ENCODE data around the gene DNAH6.

The DNAH6 gene

DNA sequence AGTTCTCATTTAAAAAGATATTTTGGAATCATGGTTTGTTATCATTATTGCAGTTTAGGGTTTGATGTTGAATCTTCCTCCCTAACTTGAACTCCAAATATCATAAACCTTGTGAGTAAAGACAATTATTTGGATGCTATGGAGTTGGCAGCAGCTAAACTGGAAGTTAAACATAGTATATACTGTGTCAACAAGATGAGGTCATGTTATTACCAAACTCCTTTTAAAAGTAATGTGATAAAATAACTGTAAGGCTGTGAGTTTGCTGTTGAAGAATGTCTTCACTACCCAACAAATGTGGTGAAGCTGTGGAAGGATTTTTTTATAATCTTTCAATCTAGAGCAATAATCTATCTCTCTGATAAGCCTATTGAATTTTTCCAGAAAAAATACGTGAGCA, 16.0 kb downstream of the DNAH6 start:
- TF ChIP-seq, protein P1, sequence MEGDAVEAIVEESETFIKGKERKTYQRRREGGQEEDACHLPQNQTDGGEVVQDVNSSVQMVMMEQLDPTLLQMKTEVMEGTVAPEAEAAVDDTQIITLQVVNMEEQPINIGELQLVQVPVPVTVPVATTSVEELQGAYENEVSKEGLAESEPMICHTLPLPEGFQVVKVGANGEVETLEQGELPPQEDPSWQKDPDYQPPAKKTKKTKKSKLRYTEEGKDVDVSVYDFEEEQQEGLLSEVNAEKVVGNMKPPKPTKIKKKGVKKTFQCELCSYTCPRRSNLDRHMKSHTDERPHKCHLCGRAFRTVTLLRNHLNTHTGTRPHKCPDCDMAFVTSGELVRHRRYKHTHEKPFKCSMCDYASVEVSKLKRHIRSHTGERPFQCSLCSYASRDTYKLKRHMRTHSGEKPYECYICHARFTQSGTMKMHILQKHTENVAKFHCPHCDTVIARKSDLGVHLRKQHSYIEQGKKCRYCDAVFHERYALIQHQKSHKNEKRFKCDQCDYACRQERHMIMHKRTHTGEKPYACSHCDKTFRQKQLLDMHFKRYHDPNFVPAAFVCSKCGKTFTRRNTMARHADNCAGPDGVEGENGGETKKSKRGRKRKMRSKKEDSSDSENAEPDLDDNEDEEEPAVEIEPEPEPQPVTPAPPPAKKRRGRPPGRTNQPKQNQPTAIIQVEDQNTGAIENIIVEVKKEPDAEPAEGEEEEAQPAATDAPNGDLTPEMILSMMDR (IDR thresholded peaks at IDR 0.05; ENCODE audit: low read depth, low read length, missing control alignments) = no peak
- no peak for DNase-seq (ENCODE audit: extremely low read depth, low read depth)
- H3K4me3 ChIP-seq (replicated peaks; ENCODE audit: low read depth, low read length) = no peak overlapping the region

- TF ChIP-seq, protein P1 (IDR thresholded peaks at IDR 0.05; ENCODE audit: low read depth, low read length, missing control alignments) = no peak
- H3K4me3 ChIP-seq (replicated peaks; ENCODE audit: low read depth, low read length) = no peak overlapping the region
- DNase-seq (ENCODE audit: extremely low read depth, low read depth) = no peak
Observed at GRCh38 chr2:84534225-84534624, 17.9 kb downstream of the DNAH6 start.

- DNase-seq (ENCODE audit: extremely low read depth, low read depth) = no peak
- TF ChIP-seq, protein P1 (IDR thresholded peaks at IDR 0.05; ENCODE audit: low read depth, low read length, missing control alignments) = no peak
- H3K4me3 ChIP-seq (replicated peaks; ENCODE audit: low read depth, low read length) = no peak overlapping the region
Observed at GRCh38 chr2:84537251-84537650, 21.0 kb downstream of the DNAH6 start.

- DNase-seq (ENCODE audit: extremely low read depth, low read depth) = no peak
- TF ChIP-seq, protein P1 (IDR thresholded peaks at IDR 0.05; ENCODE audit: low read depth, low read length, missing control alignments) = no peak
- no peak overlapping the region for H3K4me3 ChIP-seq (replicated peaks; ENCODE audit: low read depth, low read length)
Observed at GRCh38 chr2:84539729-84540128, 23.4 kb downstream of the DNAH6 start.

DNA sequence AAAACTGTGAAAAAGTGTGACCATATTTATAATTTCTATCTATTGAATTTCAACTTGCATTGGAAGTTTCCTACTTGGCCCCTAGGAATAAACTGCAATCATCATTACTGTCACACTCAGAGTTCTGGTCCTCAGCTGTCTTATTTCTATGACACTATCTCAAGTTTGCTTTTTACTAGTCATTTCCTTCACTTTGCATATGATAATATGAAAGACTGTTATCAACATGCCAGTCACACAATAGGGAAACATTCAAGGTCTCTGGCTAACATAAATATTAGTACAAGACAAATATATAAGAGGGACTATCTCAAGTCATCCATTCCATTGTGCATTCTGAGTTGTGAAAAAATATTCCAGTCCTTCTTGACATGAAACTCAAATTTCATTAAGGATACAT, 28.7 kb downstream of the DNAH6 start:
- no peak overlapping the region for H3K4me3 ChIP-seq (replicated peaks; ENCODE audit: low read depth, low read length)
- DNase-seq (ENCODE audit: extremely low read depth, low read depth) = no peak
- TF ChIP-seq, protein P1 (IDR thresholded peaks at IDR 0.05; ENCODE audit: low read depth, low read length, missing control alignments) = no peak

DNA sequence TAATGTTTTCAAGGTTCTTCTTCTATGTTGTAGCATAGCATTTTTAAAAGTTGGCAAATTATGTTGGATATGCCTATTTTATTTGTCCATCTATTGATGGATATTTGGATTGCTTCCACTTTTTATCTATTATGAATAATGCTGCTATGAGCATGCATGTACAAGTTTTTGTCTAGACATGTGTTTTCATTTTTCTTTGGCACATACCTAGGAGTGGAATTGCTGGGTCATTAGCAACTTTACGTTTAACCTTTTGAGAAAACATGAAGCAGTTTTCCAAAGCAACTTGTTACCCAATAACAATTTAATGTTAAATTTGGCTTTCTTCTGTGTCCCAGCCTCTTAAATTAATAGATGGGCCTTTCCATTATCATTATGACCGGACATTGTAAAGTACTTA, 30.3 kb downstream of the DNAH6 start:
- no peak for DNase-seq (ENCODE audit: extremely low read depth, low read depth)
- TF ChIP-seq, protein P1 (IDR thresholded peaks at IDR 0.05; ENCODE audit: low read depth, low read length, missing control alignments) = no peak
- no peak overlapping the region for H3K4me3 ChIP-seq (replicated peaks; ENCODE audit: low read depth, low read length)

DNA sequence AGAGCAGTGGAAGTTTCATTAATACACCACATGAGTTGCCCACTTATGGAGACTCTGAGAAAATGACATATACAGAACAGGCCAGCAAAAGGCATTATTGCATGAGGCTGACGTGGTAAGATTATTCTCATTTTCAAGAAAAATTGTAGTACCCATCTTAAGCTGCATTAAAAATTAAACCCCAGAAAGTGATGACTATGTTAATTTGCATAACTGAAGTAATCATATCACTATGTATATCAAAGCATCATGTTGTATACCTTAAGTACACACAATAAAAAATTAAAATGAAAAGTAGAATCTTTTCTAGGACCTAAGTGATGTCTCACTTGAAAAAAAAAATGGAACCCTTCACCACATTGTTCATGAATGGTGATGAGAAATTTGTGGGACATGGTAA, 32.0 kb downstream of the DNAH6 start:
- TF ChIP-seq, protein P1 (IDR thresholded peaks at IDR 0.05; ENCODE audit: low read depth, low read length, missing control alignments) = no peak
- H3K4me3 ChIP-seq (replicated peaks; ENCODE audit: low read depth, low read length) = no peak overlapping the region
- no peak for DNase-seq (ENCODE audit: extremely low read depth, low read depth)
